Measurements from ENCODE around the gene ADORA2A. TPM values are rescaled to one million over a fixed set of nuclear protein-coding genes. Genes with fewer than 3 reads are reported as not detected.

Gene ADORA2A
- total RNA-seq (2021; fragmentation: NEBNext Ultra II Directional; extraction: Animal tissue kit (Norgen Biotek cat#: 25700)) (7.1 and 7.2 TPM in 2 replicates), polyA plus RNA-seq (2011; rRNA removed) (20.3 and 22.1 TPM in 2 replicates), polyA minus RNA-seq (2011; rRNA and poly(A)+ RNA removed) (14.0 and 14.6 TPM in 2 replicates)
- 12.9 TPM for polyA plus RNA-seq (2011; cell fraction: cytosol; rRNA removed)
- 23.1 TPM for polyA plus RNA-seq (2011; cell fraction: nucleus; rRNA removed)
- 6.9 to 12.0 TPM (median 8.8 TPM) in 4 replicates for polyA plus RNA-seq (2012, experiment 1 of 2)
- 6.4 TPM for polyA plus RNA-seq (2012, experiment 2 of 2)
- 5.4 TPM for polyA plus RNA-seq (2013, experiment 1 of 2)
- 5.4 TPM for polyA plus RNA-seq (2013, experiment 2 of 2)
- polyA minus RNA-seq (2011; cell fraction: cytosol; rRNA and poly(A)+ RNA removed), result 10.5 TPM
- polyA minus RNA-seq (2011; cell fraction: nucleus; rRNA and poly(A)+ RNA removed), result 11.1 TPM
- long read RNA-seq, experiment 1, partial matches to known transcripts, result 1 of 4 reads
- long read RNA-seq, experiment 1, other reads (novel, unspliced or antisense), result 3 of 4 reads
- long read RNA-seq, experiment 2, partial matches to known transcripts, result 0 of 2 reads
- long read RNA-seq, experiment 2, other reads (novel, unspliced or antisense), result 2 of 2 reads

GRCh38 chr22:24427500-24428164, at the start of gene ADORA2A:
TSS of gene ADORA2A (plus strand) at chr22:24427599. CDS start at chr22:24433405, 5,806 bp downstream.
- 93% methylated on average over 19 of the region's 22 CpGs; no CpG with 5 or more reads in 1 of the 2 experiments for WGBS, 2 experiments (ENCODE audit: extremely low coverage in 1 of 2, insufficient coverage in 1 of 2, insufficient read length in 1 of 2, insufficient replicate concordance in 2 of 2, low coverage in 1 of 2, low lambda C conversion rate in 2 of 2, missing lambda C conversion rate in 1 of 2)
- no peak within 1 kb of the TSS for H4K91ac ChIP-seq (replicated peaks; ENCODE audit: insufficient read length, low read length)
- no peak within 1 kb of the TSS for H2BK15ac ChIP-seq (ENCODE audit: low read length)
- peak within 1 kb of the TSS; percentile 14; the same call in 1 of the 2 replicates for H4K8ac ChIP-seq (ENCODE audit: extremely low read depth, insufficient read depth, low read length)
- peaks cover 4 to 11% (median 9%) of the 10 kb centered on the region in 4 experiments; a peak in 6 of 7 replicates for H3K4me1 ChIP-seq (replicated peaks in 1 of 4; ENCODE audit: control insufficient read depth in 3 of 4, insufficient read depth in 4 of 4, low read length in 3 of 4)
- no peak within 1 kb of the TSS for H3K14ac ChIP-seq (ENCODE audit: insufficient read length)
- no peaks in the 10 kb centered on the region for H3K36me3 ChIP-seq (ENCODE audit: control insufficient read depth in 2 of 4, insufficient read depth in 4 of 4, low read length in 3 of 4)
- CTCF ChIA-PET (ENCODE audit: partially characterized antibody), result interaction anchor here (1.0 to 3.4 kb wide), 9 partner anchors 10 to 100 kb away, joined by 3 to 33 read pairs (median 3); no protein-coding TSS in a partner anchor
- no peak within 1 kb of the TSS for H2AFZ ChIP-seq (ENCODE audit: low read length)
- DNase-seq (ENCODE audit: low read depth in 1 of 2, low spot score in 2 of 2) (no peak), FAIRE-seq (no peak)
- no peak within 1 kb of the TSS for H3K18ac ChIP-seq (ENCODE audit: extremely low read depth, low read length)
- no peak for TF ChIP-seq E2F6 (IDR thresholded peaks at IDR 0.05)
- TF ChIP-seq CEBPB (IDR thresholded peaks at IDR 0.05; ENCODE audit: low read depth, low read length), result no peak
- no peak for TF ChIP-seq CHD2 (IDR thresholded peaks at IDR 0.05; ENCODE audit: low read length)
- TF ChIP-seq SP2 (IDR thresholded peaks at IDR 0.05; ENCODE audit: low read length), result no peak
- no peak for TF ChIP-seq FOSL1 (IDR thresholded peaks at IDR 0.05; ENCODE audit: insufficient read depth, low read depth, low read length)
- no peaks in the 10 kb centered on the region for H4K20me1 ChIP-seq (replicated peaks in 1 of 2; ENCODE audit: control insufficient read depth in 1 of 2, insufficient read depth in 2 of 2, low read length in 2 of 2)
- H4K5ac ChIP-seq (ENCODE audit: insufficient read length, low read depth, low read length), result no peak within 1 kb of the TSS
- H3K79me1 ChIP-seq (ENCODE audit: low read depth, low read length), result no peaks in the 10 kb centered on the region
- H3K79me2 ChIP-seq (ENCODE audit: control insufficient read depth in 1 of 2, insufficient read depth in 2 of 2, low read length in 2 of 2), result no peaks in the 10 kb centered on the region
- H3K4ac ChIP-seq (replicated peaks; ENCODE audit: insufficient read length, low read depth, low read length), result no peak within 1 kb of the TSS
- H3K27ac ChIP-seq (ENCODE audit: low read depth, low read length), result no peak within 1 kb of the TSS
- no peak within 1 kb of the TSS for H3K4me3 ChIP-seq (ENCODE audit: extremely low read depth in 1 of 4, insufficient read depth in 2 of 4, low read depth in 3 of 4, low read length in 4 of 4)
- H3K9me3 ChIP-seq (ENCODE audit: insufficient read depth in 2 of 2, low read depth in 1 of 2, low read length in 1 of 2), result no peaks in the 10 kb centered on the region
- no peak within 1 kb of the TSS for H3K9ac ChIP-seq (replicated peaks in 1 of 4; ENCODE audit: extremely low read depth in 1 of 4, low read depth in 3 of 4, low read length in 3 of 4)
- H2BK5ac ChIP-seq (ENCODE audit: low read depth, low read length), result no peak within 1 kb of the TSS; the same call in none of the 2 replicates
- peaks cover 3 to 23% (median 15%) of the 10 kb centered on the region in 4 experiments for H3K27me3 ChIP-seq (replicated peaks in 1 of 4; ENCODE audit: control insufficient read depth in 3 of 4, extremely low read depth in 1 of 4, insufficient read depth in 3 of 4, low read length in 3 of 4)
- no peak within 1 kb of the TSS for H3K4me2 ChIP-seq (ENCODE audit: insufficient read depth in 1 of 2, low read depth in 2 of 2, low read length in 2 of 2)
- no peak within 1 kb of the TSS for H2BK120ac ChIP-seq (replicated peaks; ENCODE audit: low read depth, low read length)
- no peak within 1 kb of the TSS for H2AK5ac ChIP-seq (ENCODE audit: low read depth, low read length)
- H2BK20ac ChIP-seq (ENCODE audit: low read length), result no peak within 1 kb of the TSS
- peaks cover 6% of the 10 kb centered on the region; the same call in 1 of the 2 replicates for H3K23me2 ChIP-seq (ENCODE audit: low read depth, low read length)
- no peak within 1 kb of the TSS for H2BK12ac ChIP-seq (ENCODE audit: low read depth, low read length)
- POLR2A ChIA-PET (ENCODE audit: partially characterized antibody), result interaction anchor here (1.7 kb wide), 1 partner anchor 127 kb away, joined by 4 read pairs; the partner anchor contains the start of gene GUCD1
- H3K56ac ChIP-seq (replicated peaks; ENCODE audit: insufficient read length, low read depth, low read length), result no peak within 1 kb of the TSS
- H3K23ac ChIP-seq (ENCODE audit: insufficient read length), result no peak within 1 kb of the TSS
